ENCODE measurements around the gene KRTAP10-10.

GRCh38 chr21:44650973-44651675 lies 14.0 kb downstream of the KRTAP10-10 start:
- no peak for TF ChIP-seq CTCF (IDR thresholded peaks at IDR 0.05; ENCODE audit: low read depth, low read length)
- no peak for TF ChIP-seq EZH2phosphoT487 (IDR thresholded peaks at IDR 0.05; ENCODE audit: low read depth)

All from OCI-LY3 (cell line).